Embryonic facial prominence (tissue), 1 donor: Measurements from ENCODE around the gene CERK.

ENCODE experiments used
- DNase-seq: peaks from one replicate; pipeline ENCODE4 v3.0.0-alpha.2; 2016; ENCODE audit errors: extremely low spot score

CERK gene

GRCh38 chr22:46731246-46732040, 6.6 kb downstream of the CERK start:
- no peak for DNase-seq

GRCh38 chr22:46730568-46731245, 7.3 kb downstream of the CERK start:
- no peak for DNase-seq

GRCh38 chr22:46728470-46728869, 9.6 kb downstream of the CERK start:
- DNase-seq, result no peak

GRCh38 chr22:46727813-46728364, 10.2 kb downstream of the CERK start:
- DNase-seq, result no peak

GRCh38 chr22:46726986-46727317, 11.1 kb downstream of the CERK start:
- no peak for DNase-seq

GRCh38 chr22:46726066-46726985, 11.7 kb downstream of the CERK start:
- DNase-seq, result no peak

- DNase-seq, result no peak
These were observed 13.0 kb downstream of the CERK start for GRCh38 chr22:46725096-46725495.

- DNase-seq, result no peak
These were observed 14.2 kb downstream of the CERK start for GRCh38 chr22:46723882-46724281.

- DNase-seq, result no peak
These were observed 16.5 kb downstream of the CERK start for GRCh38 chr22:46721501-46722085.

- DNase-seq, result no peak
These were observed 18.1 kb downstream of the CERK start for GRCh38 chr22:46719921-46720320.

GRCh38 chr22:46714550-46714949, 23.5 kb downstream of the CERK start:
- DNase-seq, result no peak

GRCh38 chr22:46712288-46712687, 25.8 kb downstream of the CERK start:
- no peak for DNase-seq

- DNase-seq, result no peak
These were observed 27.2 kb downstream of the CERK start for GRCh38 chr22:46710806-46711205.

- DNase-seq, result no peak
These were observed 29.2 kb downstream of the CERK start for GRCh38 chr22:46708766-46709330.

- no peak for DNase-seq
These were observed 30.1 kb downstream of the CERK start for GRCh38 chr22:46707827-46708570.

- no peak for DNase-seq
These were observed 30.7 kb downstream of the CERK start for GRCh38 chr22:46707305-46707704.

- no peak for DNase-seq
These were observed 32.0 kb downstream of the CERK start for GRCh38 chr22:46706060-46706459.

- no peak for DNase-seq
These were observed 34.1 kb downstream of the CERK start for GRCh38 chr22:46703996-46704370.

- no peak for DNase-seq
These were observed 34.7 kb downstream of the CERK start for GRCh38 chr22:46703171-46703995.

- DNase-seq, result no peak
These were observed 36.8 kb downstream of the CERK start for GRCh38 chr22:46701262-46701661.
